ENCODE measurements around the gene APOBEC3B. TPM values are rescaled to one million over a fixed set of nuclear protein-coding genes. Genes with fewer than 3 reads are reported as not detected.
"Not testable (repeated sequence)": the region's sequence is repeated elsewhere in the genome, so short reads cannot be mapped to it uniquely, and the experiment has no call there.

The APOBEC3B gene
- total RNA-seq, 2 experiments from 2014 or later = 7.1 to 7.2 TPM

GRCh38 chr22:38944653-38945052 is 37.5 kb upstream of the APOBEC3B start:
- no peak overlapping the region for H3K27ac Mint-ChIP-seq
- POLR2A ChIA-PET = no interaction called here
- no peaks in the 10 kb centered on the region for H3K36me3 Mint-ChIP-seq
- H3K4me1 Mint-ChIP-seq = peaks cover 27% of the 10 kb centered on the region
- H3K27me3 Mint-ChIP-seq = peaks cover 32% of the 10 kb centered on the region
- H3K9me3 Mint-ChIP-seq = no peaks in the 10 kb centered on the region
- DNase-seq = no peak
- H3K4me3 Mint-ChIP-seq = no peak overlapping the region
- ATAC-seq (ENCODE audit: low read depth) = no peak

GRCh38 chr22:38945706-38946338 is 36.3 kb upstream of the APOBEC3B start:
- POLR2A ChIA-PET; DNase-seq; H3K9me3 Mint-ChIP-seq; ATAC-seq (ENCODE audit: low read depth); H3K27ac Mint-ChIP-seq; H3K36me3 Mint-ChIP-seq: not testable (repeated sequence)
- H3K4me3 Mint-ChIP-seq = peak overlapping the region; percentile 36
- H3K4me1 Mint-ChIP-seq = peaks cover 27% of the 10 kb centered on the region
- peaks cover 27% of the 10 kb centered on the region for H3K27me3 Mint-ChIP-seq

- ATAC-seq (ENCODE audit: low read depth) = no peak
- no peak for DNase-seq
- no peak overlapping the region for H3K27ac Mint-ChIP-seq
- peaks cover 27% of the 10 kb centered on the region for H3K27me3 Mint-ChIP-seq
- peaks cover 18% of the 10 kb centered on the region for H3K4me1 Mint-ChIP-seq
- no peaks in the 10 kb centered on the region for H3K9me3 Mint-ChIP-seq
- no peak overlapping the region for H3K4me3 Mint-ChIP-seq
- H3K36me3 Mint-ChIP-seq = no peaks in the 10 kb centered on the region
- POLR2A ChIA-PET = no interaction called here
Observed at GRCh38 chr22:38946771-38947170, 35.4 kb upstream of the APOBEC3B start.

GRCh38 chr22:38947321-38948140 is 34.6 kb upstream of the APOBEC3B start:
- Mint-ChIP-seq H3K27me3 (peaks cover 27% of the 10 kb centered on the region), H3K9me3 (no peaks in the 10 kb centered on the region), H3K4me3 (no peak overlapping the region), H3K27ac (no peak overlapping the region), H3K36me3 (no peaks in the 10 kb centered on the region), H3K4me1 (peaks cover 20% of the 10 kb centered on the region)
- POLR2A ChIA-PET = no interaction called here
- ATAC-seq (ENCODE audit: low read depth) = no peak
- no peak for DNase-seq

GRCh38 chr22:38948181-38948940 is 33.8 kb upstream of the APOBEC3B start:
- DNase-seq (no peak), ATAC-seq (ENCODE audit: low read depth) (no peak)
- no peak overlapping the region for H3K27ac Mint-ChIP-seq
- no peak overlapping the region for H3K4me3 Mint-ChIP-seq
- peaks cover 19% of the 10 kb centered on the region for H3K4me1 Mint-ChIP-seq
- no peaks in the 10 kb centered on the region for H3K36me3 Mint-ChIP-seq
- POLR2A ChIA-PET = no interaction called here
- no peaks in the 10 kb centered on the region for H3K9me3 Mint-ChIP-seq
- peaks cover 27% of the 10 kb centered on the region for H3K27me3 Mint-ChIP-seq

- H3K4me1 Mint-ChIP-seq = peaks cover 27% of the 10 kb centered on the region
- POLR2A ChIA-PET = no interaction called here
- H3K27ac Mint-ChIP-seq = no peak overlapping the region
- ATAC-seq (ENCODE audit: low read depth) (no peak), DNase-seq (no peak)
- no peak overlapping the region for H3K4me3 Mint-ChIP-seq
- H3K27me3 Mint-ChIP-seq = peaks cover 21% of the 10 kb centered on the region
- no peaks in the 10 kb centered on the region for H3K9me3 Mint-ChIP-seq
- no peaks in the 10 kb centered on the region for H3K36me3 Mint-ChIP-seq
Observed at GRCh38 chr22:38949889-38950405, 32.2 kb upstream of the APOBEC3B start.

GRCh38 chr22:38950527-38951295 is 31.4 kb upstream of the APOBEC3B start:
- peaks cover 29% of the 10 kb centered on the region for H3K4me1 Mint-ChIP-seq
- H3K9me3 Mint-ChIP-seq = no peaks in the 10 kb centered on the region
- peaks cover 14% of the 10 kb centered on the region for H3K27me3 Mint-ChIP-seq
- peak overlapping the region; percentile 48 for H3K27ac Mint-ChIP-seq
- POLR2A ChIA-PET = no interaction called here
- ATAC-seq (ENCODE audit: low read depth) = no peak
- H3K36me3 Mint-ChIP-seq = no peaks in the 10 kb centered on the region
- DNase-seq = no peak
- H3K4me3 Mint-ChIP-seq = no peak overlapping the region

GRCh38 chr22:38951734-38952133 is 30.4 kb upstream of the APOBEC3B start:
- Mint-ChIP-seq H3K9me3 (no peaks in the 10 kb centered on the region), H3K27me3 (peaks cover 7% of the 10 kb centered on the region), H3K36me3 (no peaks in the 10 kb centered on the region), H3K4me1 (peaks cover 30% of the 10 kb centered on the region), H3K4me3 (no peak overlapping the region), H3K27ac (no peak overlapping the region)
- ATAC-seq (ENCODE audit: low read depth) (no peak), DNase-seq (no peak)
- POLR2A ChIA-PET = no interaction called here

GRCh38 chr22:38952281-38952993 is 29.7 kb upstream of the APOBEC3B start:
- Mint-ChIP-seq H3K27me3 (peaks cover 3% of the 10 kb centered on the region), H3K4me3 (no peak overlapping the region), H3K27ac (peak overlapping the region; percentile 81), H3K4me1 (peaks cover 31% of the 10 kb centered on the region), H3K9me3 (no peaks in the 10 kb centered on the region), H3K36me3 (no peaks in the 10 kb centered on the region)
- DNase-seq (no peak), ATAC-seq (ENCODE audit: low read depth) (no peak)
- POLR2A ChIA-PET = interaction anchor here (2.1 kb wide), 1 partner anchor 81 kb away, joined by 8 read pairs; the partner anchor contains the start of gene CBX6

GRCh38 chr22:38953091-38953490 is 29.1 kb upstream of the APOBEC3B start:
- ATAC-seq (ENCODE audit: low read depth) (no peak), DNase-seq (no peak)
- H3K27me3 Mint-ChIP-seq = peaks cover 4% of the 10 kb centered on the region
- H3K27ac Mint-ChIP-seq = peak overlapping the region; percentile 86
- peaks cover 33% of the 10 kb centered on the region for H3K4me1 Mint-ChIP-seq
- H3K9me3 Mint-ChIP-seq = no peaks in the 10 kb centered on the region
- POLR2A ChIA-PET = interaction anchor here (2.1 kb wide), 1 partner anchor 82 kb away, joined by 8 read pairs; the partner anchor contains the start of gene CBX6
- H3K36me3 Mint-ChIP-seq = no peaks in the 10 kb centered on the region
- no peak overlapping the region for H3K4me3 Mint-ChIP-seq

- peaks cover 7% of the 10 kb centered on the region for H3K27me3 Mint-ChIP-seq
- peak overlapping the region; percentile 86 for H3K27ac Mint-ChIP-seq
- peak overlapping the region; percentile 67 for H3K4me3 Mint-ChIP-seq
- no peaks in the 10 kb centered on the region for H3K36me3 Mint-ChIP-seq
- POLR2A ChIA-PET = interaction anchor here (0.9 to 2.1 kb wide), 3 partner anchors 13 to 366 kb away, joined by 3 to 8 read pairs (median 4); partner anchors contain the start of genes CBX6 and RPL3
- H3K4me1 Mint-ChIP-seq = peaks cover 40% of the 10 kb centered on the region
- peak; percentile 58 for DNase-seq
- H3K9me3 Mint-ChIP-seq = no peaks in the 10 kb centered on the region
- ATAC-seq (ENCODE audit: low read depth) = peak; percentile 91
Observed at GRCh38 chr22:38953577-38954413, 28.4 kb upstream of the APOBEC3B start.
